ENCODE results near the gene MRPS12.

The MRPS12 gene

DNA sequence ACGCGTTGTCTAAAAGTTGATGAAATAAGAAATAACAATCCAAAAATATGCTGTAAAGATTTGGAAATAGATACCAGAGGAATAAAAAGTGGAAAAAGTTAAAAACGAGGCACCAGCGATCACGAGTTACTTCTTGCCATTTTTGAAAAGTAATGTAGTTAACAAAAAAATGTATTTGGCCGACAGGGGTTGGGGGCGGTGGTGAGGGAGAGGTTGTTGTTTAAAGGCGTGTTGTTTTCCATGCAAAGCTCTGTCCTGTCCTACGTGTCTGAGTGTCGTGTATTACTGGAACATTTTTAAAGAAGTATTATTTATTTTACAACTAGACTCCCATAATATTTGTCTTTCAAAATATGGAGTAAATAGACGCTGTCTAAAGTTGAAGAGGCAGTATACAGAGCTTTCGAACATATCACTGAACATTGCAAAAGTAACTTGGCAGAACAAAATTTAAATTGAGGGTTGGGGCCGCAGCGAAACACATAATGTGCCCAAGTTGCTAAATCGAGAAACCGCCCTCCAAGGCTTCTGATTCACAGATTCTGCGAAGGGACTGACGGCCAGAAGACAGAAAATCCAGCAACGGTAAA lies 44.0 kb downstream of the MRPS12 start:
- peak overlapping the region; percentile 96 for H3K27ac ChIP-seq (ENCODE audit: extremely low read depth, low read depth, low read length)
- peaks cover 32% of the 10 kb centered on the region for H3K4me1 ChIP-seq (ENCODE audit: control insufficient read depth, insufficient read depth, low read length)
- H3K36me3 ChIP-seq (ENCODE audit: control insufficient read depth in 2 of 2, insufficient read depth in 1 of 2, low read length in 2 of 2) = peaks cover 12 to 34% of the 10 kb centered on the region in 2 experiments
- peak overlapping the region; percentile 65 for H3K4me3 ChIP-seq (ENCODE audit: low read depth, low read length)
- ChIA-PET CTCF (interaction anchor here (0.7 to 5.9 kb wide), 14 partner anchors 9 to 572 kb away, joined by 3 to 62 read pairs (median 4); partner anchors contain the start of genes FAM98C, FBXO27, MRPS12 and SARS2), POLR2A (interaction anchor here (0.6 to 2.6 kb wide), 13 partner anchors 8 to 737 kb away, joined by 3 to 24 read pairs (median 5); partner anchors contain the start of genes FBXO27, MRPS12, RPS16 and SAMD4B)
- H3K9me3 ChIP-seq (ENCODE audit: control insufficient read depth, insufficient read depth, low read depth, low read length) = no peaks in the 10 kb centered on the region
- TF ChIP-seq, protein P1, sequence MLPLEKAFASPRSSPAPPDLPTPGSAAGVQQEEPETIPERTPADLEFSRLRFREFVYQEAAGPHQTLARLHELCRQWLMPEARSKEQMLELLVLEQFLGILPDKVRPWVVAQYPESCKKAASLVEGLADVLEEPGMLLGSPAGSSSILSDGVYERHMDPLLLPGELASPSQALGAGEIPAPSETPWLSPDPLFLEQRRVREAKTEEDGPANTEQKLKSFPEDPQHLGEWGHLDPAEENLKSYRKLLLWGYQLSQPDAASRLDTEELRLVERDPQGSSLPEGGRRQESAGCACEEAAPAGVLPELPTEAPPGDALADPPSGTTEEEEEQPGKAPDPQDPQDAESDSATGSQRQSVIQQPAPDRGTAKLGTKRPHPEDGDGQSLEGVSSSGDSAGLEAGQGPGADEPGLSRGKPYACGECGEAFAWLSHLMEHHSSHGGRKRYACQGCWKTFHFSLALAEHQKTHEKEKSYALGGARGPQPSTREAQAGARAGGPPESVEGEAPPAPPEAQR (tag by site-specific recombination; IDR thresholded peaks at IDR 0.05) = no peak
- TF ChIP-seq ZNF223 (tag by site-specific recombination; IDR thresholded peaks at IDR 0.05) = 0 out of 2 replicates have a peak, but pooled peaks have one; percentile 31
- no peak for TF ChIP-seq ZNF670 (tag by site-specific recombination; IDR thresholded peaks at IDR 0.05; ENCODE audit: low read depth)
- TF ChIP-seq ZNF350 (tag by site-specific recombination; IDR thresholded peaks at IDR 0.05) = no peak
- TF ChIP-seq, protein P2, sequence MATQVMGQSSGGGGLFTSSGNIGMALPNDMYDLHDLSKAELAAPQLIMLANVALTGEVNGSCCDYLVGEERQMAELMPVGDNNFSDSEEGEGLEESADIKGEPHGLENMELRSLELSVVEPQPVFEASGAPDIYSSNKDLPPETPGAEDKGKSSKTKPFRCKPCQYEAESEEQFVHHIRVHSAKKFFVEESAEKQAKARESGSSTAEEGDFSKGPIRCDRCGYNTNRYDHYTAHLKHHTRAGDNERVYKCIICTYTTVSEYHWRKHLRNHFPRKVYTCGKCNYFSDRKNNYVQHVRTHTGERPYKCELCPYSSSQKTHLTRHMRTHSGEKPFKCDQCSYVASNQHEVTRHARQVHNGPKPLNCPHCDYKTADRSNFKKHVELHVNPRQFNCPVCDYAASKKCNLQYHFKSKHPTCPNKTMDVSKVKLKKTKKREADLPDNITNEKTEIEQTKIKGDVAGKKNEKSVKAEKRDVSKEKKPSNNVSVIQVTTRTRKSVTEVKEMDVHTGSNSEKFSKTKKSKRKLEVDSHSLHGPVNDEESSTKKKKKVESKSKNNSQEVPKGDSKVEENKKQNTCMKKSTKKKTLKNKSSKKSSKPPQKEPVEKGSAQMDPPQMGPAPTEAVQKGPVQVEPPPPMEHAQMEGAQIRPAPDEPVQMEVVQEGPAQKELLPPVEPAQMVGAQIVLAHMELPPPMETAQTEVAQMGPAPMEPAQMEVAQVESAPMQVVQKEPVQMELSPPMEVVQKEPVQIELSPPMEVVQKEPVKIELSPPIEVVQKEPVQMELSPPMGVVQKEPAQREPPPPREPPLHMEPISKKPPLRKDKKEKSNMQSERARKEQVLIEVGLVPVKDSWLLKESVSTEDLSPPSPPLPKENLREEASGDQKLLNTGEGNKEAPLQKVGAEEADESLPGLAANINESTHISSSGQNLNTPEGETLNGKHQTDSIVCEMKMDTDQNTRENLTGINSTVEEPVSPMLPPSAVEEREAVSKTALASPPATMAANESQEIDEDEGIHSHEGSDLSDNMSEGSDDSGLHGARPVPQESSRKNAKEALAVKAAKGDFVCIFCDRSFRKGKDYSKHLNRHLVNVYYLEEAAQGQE (tag by site-specific recombination; IDR thresholded peaks at IDR 0.05) = 0 out of 2 replicates have a peak, but pooled peaks have one; percentile 9
- TF ChIP-seq SP7 (tag by site-specific recombination; IDR thresholded peaks at IDR 0.05) = no peak
- TF ChIP-seq, protein P3, sequence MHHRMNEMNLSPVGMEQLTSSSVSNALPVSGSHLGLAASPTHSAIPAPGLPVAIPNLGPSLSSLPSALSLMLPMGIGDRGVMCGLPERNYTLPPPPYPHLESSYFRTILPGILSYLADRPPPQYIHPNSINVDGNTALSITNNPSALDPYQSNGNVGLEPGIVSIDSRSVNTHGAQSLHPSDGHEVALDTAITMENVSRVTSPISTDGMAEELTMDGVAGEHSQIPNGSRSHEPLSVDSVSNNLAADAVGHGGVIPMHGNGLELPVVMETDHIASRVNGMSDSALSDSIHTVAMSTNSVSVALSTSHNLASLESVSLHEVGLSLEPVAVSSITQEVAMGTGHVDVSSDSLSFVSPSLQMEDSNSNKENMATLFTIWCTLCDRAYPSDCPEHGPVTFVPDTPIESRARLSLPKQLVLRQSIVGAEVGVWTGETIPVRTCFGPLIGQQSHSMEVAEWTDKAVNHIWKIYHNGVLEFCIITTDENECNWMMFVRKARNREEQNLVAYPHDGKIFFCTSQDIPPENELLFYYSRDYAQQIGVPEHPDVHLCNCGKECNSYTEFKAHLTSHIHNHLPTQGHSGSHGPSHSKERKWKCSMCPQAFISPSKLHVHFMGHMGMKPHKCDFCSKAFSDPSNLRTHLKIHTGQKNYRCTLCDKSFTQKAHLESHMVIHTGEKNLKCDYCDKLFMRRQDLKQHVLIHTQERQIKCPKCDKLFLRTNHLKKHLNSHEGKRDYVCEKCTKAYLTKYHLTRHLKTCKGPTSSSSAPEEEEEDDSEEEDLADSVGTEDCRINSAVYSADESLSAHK (tag by site-specific recombination; IDR thresholded peaks at IDR 0.05) = peak; percentile 98
- TF ChIP-seq, protein P4, sequence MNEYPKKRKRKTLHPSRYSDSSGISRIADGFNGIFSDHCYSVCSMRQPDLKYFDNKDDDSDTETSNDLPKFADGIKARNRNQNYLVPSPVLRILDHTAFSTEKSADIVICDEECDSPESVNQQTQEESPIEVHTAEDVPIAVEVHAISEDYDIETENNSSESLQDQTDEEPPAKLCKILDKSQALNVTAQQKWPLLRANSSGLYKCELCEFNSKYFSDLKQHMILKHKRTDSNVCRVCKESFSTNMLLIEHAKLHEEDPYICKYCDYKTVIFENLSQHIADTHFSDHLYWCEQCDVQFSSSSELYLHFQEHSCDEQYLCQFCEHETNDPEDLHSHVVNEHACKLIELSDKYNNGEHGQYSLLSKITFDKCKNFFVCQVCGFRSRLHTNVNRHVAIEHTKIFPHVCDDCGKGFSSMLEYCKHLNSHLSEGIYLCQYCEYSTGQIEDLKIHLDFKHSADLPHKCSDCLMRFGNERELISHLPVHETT (tag by site-specific recombination; IDR thresholded peaks at IDR 0.05) = no peak; the same call in 1 of the 2 replicates
- no peak for TF ChIP-seq BCL11A (tag by site-specific recombination; IDR thresholded peaks at IDR 0.05; ENCODE audit: low read depth)
- TF ChIP-seq ZNF571 (tag by site-specific recombination; IDR thresholded peaks at IDR 0.05) = no peak
- TF ChIP-seq GLIS2 (tag by site-specific recombination; IDR thresholded peaks at IDR 0.05) = no peak
- TF ChIP-seq ZNF654 (tag by site-specific recombination; IDR thresholded peaks at IDR 0.05; ENCODE audit: low read depth) = no peak
- TF ChIP-seq, protein P5, sequence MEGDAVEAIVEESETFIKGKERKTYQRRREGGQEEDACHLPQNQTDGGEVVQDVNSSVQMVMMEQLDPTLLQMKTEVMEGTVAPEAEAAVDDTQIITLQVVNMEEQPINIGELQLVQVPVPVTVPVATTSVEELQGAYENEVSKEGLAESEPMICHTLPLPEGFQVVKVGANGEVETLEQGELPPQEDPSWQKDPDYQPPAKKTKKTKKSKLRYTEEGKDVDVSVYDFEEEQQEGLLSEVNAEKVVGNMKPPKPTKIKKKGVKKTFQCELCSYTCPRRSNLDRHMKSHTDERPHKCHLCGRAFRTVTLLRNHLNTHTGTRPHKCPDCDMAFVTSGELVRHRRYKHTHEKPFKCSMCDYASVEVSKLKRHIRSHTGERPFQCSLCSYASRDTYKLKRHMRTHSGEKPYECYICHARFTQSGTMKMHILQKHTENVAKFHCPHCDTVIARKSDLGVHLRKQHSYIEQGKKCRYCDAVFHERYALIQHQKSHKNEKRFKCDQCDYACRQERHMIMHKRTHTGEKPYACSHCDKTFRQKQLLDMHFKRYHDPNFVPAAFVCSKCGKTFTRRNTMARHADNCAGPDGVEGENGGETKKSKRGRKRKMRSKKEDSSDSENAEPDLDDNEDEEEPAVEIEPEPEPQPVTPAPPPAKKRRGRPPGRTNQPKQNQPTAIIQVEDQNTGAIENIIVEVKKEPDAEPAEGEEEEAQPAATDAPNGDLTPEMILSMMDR (tag by site-specific recombination; IDR thresholded peaks at IDR 0.05) = peak; percentile 68
- 0 out of 2 replicates have a peak, but pooled peaks have one; percentile 86 for TF ChIP-seq ZBTB17 (tag by site-specific recombination; IDR thresholded peaks at IDR 0.05)
- TF ChIP-seq ZNF155 (tag by site-specific recombination; IDR thresholded peaks at IDR 0.05) = 0 out of 2 replicates have a peak, but pooled peaks have one; percentile 23
- no peak for TF ChIP-seq ZNF324 (tag by site-specific recombination; IDR thresholded peaks at IDR 0.05)
- no peak for TF ChIP-seq ZNF202 (tag by site-specific recombination; IDR thresholded peaks at IDR 0.05; ENCODE audit: borderline replicate concordance)
- TF ChIP-seq, protein P6, sequence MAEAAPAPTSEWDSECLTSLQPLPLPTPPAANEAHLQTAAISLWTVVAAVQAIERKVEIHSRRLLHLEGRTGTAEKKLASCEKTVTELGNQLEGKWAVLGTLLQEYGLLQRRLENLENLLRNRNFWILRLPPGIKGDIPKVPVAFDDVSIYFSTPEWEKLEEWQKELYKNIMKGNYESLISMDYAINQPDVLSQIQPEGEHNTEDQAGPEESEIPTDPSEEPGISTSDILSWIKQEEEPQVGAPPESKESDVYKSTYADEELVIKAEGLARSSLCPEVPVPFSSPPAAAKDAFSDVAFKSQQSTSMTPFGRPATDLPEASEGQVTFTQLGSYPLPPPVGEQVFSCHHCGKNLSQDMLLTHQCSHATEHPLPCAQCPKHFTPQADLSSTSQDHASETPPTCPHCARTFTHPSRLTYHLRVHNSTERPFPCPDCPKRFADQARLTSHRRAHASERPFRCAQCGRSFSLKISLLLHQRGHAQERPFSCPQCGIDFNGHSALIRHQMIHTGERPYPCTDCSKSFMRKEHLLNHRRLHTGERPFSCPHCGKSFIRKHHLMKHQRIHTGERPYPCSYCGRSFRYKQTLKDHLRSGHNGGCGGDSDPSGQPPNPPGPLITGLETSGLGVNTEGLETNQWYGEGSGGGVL (tag by site-specific recombination; IDR thresholded peaks at IDR 0.05) = no peak
- TF ChIP-seq ZNF266 (tag by site-specific recombination; IDR thresholded peaks at IDR 0.05; ENCODE audit: low read depth) = no peak
- TF ChIP-seq, protein P7, sequence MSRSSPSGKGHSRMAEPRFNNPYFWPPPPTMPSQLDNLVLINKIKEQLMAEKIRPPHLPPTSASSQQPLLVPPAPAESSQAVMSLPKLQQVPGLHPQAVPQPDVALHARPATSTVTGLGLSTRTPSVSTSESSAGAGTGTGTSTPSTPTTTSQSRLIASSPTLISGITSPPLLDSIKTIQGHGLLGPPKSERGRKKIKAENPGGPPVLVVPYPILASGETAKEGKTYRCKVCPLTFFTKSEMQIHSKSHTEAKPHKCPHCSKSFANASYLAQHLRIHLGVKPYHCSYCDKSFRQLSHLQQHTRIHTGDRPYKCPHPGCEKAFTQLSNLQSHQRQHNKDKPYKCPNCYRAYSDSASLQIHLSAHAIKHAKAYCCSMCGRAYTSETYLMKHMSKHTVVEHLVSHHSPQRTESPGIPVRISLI (tag by site-specific recombination; IDR thresholded peaks at IDR 0.05) = no peak
- no peak for TF ChIP-seq KLF9 (tag by site-specific recombination; IDR thresholded peaks at IDR 0.05; ENCODE audit: low read depth)
- TF ChIP-seq TRIM28 (IDR thresholded peaks at IDR 0.05; ENCODE audit: borderline replicate concordance, low read length) = no peak

Data from HEK293 (cell line).